ACC112 (cell line): ENCODE data around the gene DUSP16.
"Not testable (repeated sequence)": the region's sequence is repeated elsewhere in the genome, so short reads cannot be mapped to it uniquely, and the experiment has no call there.

Source experiments
- H2AFZ ChIP-seq: fragments of 200-600 bp; sonication (generic); one replicate; pipeline ENCODE4 v1.6.0; 2017; ENCODE audit warnings: antibody characterized with exemption, low read length; ENCODE audit not compliant: unreplicated experiment
- H3K27ac ChIP-seq: fragments of 200-600 bp; sonication (generic); 2 replicates; pipeline ENCODE4 v1.5.1; 2014; ENCODE audit warnings: low read depth, mild to moderate bottlenecking, antibody characterized with exemption, low read length, moderate library complexity
- H3K27me3 ChIP-seq: fragments of 200-600 bp; sonication (generic); 2 replicates; pipeline ENCODE4 v1.6.1; 2014; ENCODE audit warnings: mild to moderate bottlenecking, antibody characterized with exemption, low read length, moderate library complexity, mixed read lengths; ENCODE audit not compliant: insufficient read depth
- H3K36me3 ChIP-seq: fragments of 200-600 bp; sonication (generic); 2 replicates; pipeline ENCODE4 v1.6.1; 2016; ENCODE audit warnings: mild to moderate bottlenecking, antibody characterized with exemption, low read length, moderate library complexity, mixed read lengths; ENCODE audit not compliant: insufficient read depth
- H3K4me1 ChIP-seq: fragments of 200-600 bp; sonication (generic); one replicate; pipeline ENCODE4 v1.6.1; 2016; ENCODE audit warnings: low read length, mixed read lengths; ENCODE audit not compliant: insufficient read depth, unreplicated experiment, control insufficient read depth
- H3K4me3 ChIP-seq: fragments of 200-600 bp; sonication (generic); 2 replicates; pipeline ENCODE4 v1.5.1; 2014; ENCODE audit warnings: mild to moderate bottlenecking, low read depth, low read length
- H3K79me2 ChIP-seq: fragments of 200-600 bp; sonication (generic); one replicate; pipeline ENCODE4 v1.6.0; 2016; ENCODE audit warnings: low read length; ENCODE audit not compliant: control insufficient read depth, unreplicated experiment, insufficient read depth

Gene DUSP16

GRCh38 chr12:12599750-12600643 lies 37.3 kb upstream of the DUSP16 start:
- Histone ChIP-seq H3K27ac (no peak overlapping the region), H3K36me3 (no peaks in the 10 kb centered on the region), H3K4me1 (no peaks in the 10 kb centered on the region), H3K79me2 (no peaks in the 10 kb centered on the region), H3K4me3 (no peak overlapping the region), H3K27me3 (no peaks in the 10 kb centered on the region), H2AFZ (no peak overlapping the region)

DNA sequence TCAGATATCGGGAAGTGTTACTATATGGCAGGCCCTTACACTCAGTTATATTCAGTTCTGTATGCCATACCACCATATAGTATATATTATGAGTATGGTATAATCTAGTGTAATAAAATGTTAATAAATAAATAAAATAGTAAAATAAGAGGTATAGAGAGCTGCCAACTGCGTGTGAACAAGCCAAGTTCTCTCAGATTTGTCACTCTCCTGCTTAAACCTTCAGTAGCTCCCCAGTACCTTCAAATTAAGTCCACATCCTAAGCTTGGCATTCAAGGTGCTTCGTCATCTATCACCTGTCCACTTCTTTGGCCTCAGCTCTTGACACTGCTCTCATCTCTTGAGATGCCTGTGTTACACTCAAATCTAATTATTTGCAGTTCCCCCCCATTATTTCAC lies 36.2 kb upstream of the DUSP16 start:
- Histone ChIP-seq H3K4me3 (no peak overlapping the region), H2AFZ (no peak overlapping the region), H3K4me1 (no peaks in the 10 kb centered on the region), H3K27ac (no peak overlapping the region), H3K36me3 (no peaks in the 10 kb centered on the region), H3K79me2 (no peaks in the 10 kb centered on the region), H3K27me3 (no peaks in the 10 kb centered on the region)

DNA sequence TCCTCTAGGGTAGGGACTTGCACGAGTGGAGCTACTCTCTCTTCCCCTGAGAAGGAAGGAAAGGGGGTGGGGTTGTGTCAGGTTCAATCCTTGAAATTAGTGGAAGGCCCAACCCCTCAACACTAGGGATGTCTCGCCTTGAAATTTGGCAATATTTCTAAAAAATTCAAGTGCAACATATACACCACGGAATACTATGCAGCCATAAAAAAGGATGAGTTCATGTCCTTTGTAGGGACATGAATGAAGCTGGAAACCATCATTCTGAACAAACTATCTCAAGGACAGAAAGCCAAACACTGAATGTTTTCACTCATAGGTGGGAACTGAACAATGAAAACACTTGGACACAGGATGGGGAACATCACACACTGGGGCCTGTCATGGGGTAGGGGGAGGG lies 33.9 kb upstream of the DUSP16 start:
- not testable (repeated sequence) for H3K79me2 ChIP-seq, H3K27ac ChIP-seq, H3K4me3 ChIP-seq, H3K36me3 ChIP-seq, H3K27me3 ChIP-seq, H2AFZ ChIP-seq, H3K4me1 ChIP-seq

DNA sequence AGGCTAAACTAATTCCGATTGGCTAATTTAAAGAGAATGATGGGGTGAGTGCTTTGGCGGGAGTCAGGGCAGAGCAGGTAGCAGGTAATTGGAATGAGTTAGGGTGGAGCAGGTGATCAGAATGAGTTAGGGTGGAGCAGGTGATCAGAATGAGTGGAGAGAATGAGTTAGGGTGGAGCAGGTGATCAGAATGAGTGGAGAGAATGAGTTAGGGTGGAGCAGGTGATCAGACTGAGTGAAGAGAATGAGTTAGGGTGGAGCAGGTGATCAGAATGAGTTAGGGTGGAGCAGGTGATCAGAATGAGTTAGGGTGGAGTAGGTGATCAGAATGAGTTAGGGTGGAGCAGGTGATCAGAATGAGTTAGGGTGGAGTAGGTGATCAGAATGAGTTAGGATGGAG lies 33.3 kb upstream of the DUSP16 start:
- not testable (repeated sequence) for H3K4me3 ChIP-seq, H3K79me2 ChIP-seq, H2AFZ ChIP-seq, H3K27me3 ChIP-seq, H3K36me3 ChIP-seq, H3K4me1 ChIP-seq, H3K27ac ChIP-seq

GRCh38 chr12:12592930-12593329 lies 30.3 kb upstream of the DUSP16 start:
- Histone ChIP-seq H3K4me1 (peaks cover 7% of the 10 kb centered on the region), H3K27ac (no peak overlapping the region), H2AFZ (no peak overlapping the region), H3K36me3 (no peaks in the 10 kb centered on the region), H3K27me3 (peaks cover 10% of the 10 kb centered on the region; the same call in 1 of the 2 replicates), H3K79me2 (no peaks in the 10 kb centered on the region), H3K4me3 (no peak overlapping the region)

DNA sequence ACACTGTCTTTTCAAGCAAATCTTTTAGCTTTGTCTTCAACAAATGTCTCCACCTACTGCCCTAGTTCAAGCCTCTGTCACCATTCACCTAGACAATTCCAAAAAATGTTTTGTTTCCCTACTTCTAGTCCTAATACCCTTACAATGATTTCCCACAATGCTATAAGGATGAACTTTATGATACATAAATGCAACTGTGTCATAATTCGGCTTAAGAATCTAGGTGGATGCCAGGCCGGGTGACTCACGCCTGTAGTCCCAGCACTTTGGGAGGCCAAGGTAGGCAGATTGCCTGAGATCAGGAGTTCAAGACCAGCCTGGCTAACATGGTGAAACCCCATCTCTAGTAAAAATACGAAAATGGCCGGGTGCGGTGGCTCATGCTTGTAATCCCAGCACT lies 28.3 kb upstream of the DUSP16 start:
- Histone ChIP-seq H3K79me2 (no peaks in the 10 kb centered on the region), H3K4me1 (peaks cover 7% of the 10 kb centered on the region), H3K36me3 (no peaks in the 10 kb centered on the region), H2AFZ (no peak overlapping the region), H3K27ac (no peak overlapping the region), H3K27me3 (peaks cover 10% of the 10 kb centered on the region; the same call in 1 of the 2 replicates), H3K4me3 (no peak overlapping the region)

- not testable (repeated sequence) for H3K4me3 ChIP-seq, H3K36me3 ChIP-seq, H3K27ac ChIP-seq, H2AFZ ChIP-seq, H3K79me2 ChIP-seq
- peaks cover 17% of the 10 kb centered on the region for H3K4me1 ChIP-seq
- peaks cover 10% of the 10 kb centered on the region; the same call in 1 of the 2 replicates for H3K27me3 ChIP-seq
Observed at GRCh38 chr12:12588436-12588835, 25.8 kb upstream of the DUSP16 start.

DNA sequence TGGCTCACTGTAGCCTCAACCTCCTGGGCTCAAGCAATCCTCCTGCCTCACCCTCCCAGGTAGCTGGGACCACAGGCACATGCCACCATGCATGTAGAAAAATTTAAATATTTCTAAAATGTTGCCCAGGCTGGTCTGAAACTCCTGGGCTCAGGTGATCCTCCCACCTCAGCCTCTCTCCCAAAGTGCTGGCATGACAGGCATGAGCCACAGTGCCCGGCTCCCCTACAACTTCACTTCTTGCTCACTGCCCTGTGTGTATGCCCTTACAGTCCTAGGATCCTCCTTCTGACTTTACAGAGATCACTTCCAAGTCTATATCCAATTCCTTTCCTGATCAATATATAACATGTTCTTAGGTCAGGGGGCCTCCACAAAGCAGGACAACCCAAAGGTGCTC lies 25.2 kb upstream of the DUSP16 start:
- H3K79me2 ChIP-seq, result no peaks in the 10 kb centered on the region
- H3K27me3 ChIP-seq, result peaks cover 10% of the 10 kb centered on the region; the same call in 1 of the 2 replicates
- H3K4me1 ChIP-seq, result peaks cover 12% of the 10 kb centered on the region
- no peak overlapping the region for H2AFZ ChIP-seq
- H3K36me3 ChIP-seq, result no peaks in the 10 kb centered on the region
- no peak overlapping the region for H3K4me3 ChIP-seq
- no peak overlapping the region for H3K27ac ChIP-seq

DNA sequence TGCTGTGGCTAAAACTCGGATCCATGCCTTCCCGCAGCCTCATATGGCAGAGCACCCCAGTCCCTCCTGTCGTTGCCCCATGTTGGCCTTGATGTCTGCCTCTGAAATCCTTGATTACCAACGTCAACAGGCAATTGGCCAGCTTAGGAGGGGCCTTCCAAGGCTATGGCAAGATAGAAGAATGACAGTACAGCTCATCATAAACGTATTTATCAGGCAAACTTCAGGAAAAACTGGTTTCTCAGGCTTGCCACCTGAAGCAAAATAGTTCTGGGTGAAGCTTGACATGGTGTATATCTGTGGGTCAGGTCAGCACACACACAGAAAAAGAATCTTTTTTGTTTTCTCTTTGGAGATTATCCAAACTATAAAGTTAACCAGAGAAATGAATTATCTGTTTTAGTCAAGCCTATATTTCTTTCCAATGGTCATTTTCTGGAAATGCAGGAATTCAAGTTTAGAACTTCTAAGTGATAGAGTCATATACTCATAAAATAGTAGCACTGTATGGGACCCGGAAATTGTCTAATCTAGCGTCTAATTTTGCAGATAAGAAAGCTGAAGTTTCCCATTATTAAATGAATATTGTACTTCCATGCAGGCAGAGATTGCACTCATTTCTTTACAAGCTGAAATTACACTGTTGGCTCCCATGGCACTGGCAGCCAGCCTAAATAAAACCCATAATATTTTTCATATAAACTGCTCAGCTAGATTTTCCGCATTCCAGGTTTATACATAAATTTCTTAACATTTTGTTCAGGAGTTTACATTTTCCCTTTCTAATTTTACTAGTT lies 24.4 kb upstream of the DUSP16 start:
- H2AFZ ChIP-seq, result no peak overlapping the region
- H3K79me2 ChIP-seq, result no peaks in the 10 kb centered on the region
- H3K4me1 ChIP-seq, result peaks cover 10% of the 10 kb centered on the region
- no peak overlapping the region for H3K4me3 ChIP-seq
- H3K27ac ChIP-seq, result no peak overlapping the region
- peaks cover 10% of the 10 kb centered on the region; the same call in 1 of the 2 replicates for H3K27me3 ChIP-seq
- no peaks in the 10 kb centered on the region for H3K36me3 ChIP-seq

- Histone ChIP-seq H3K27me3 (peaks cover 10% of the 10 kb centered on the region; the same call in 1 of the 2 replicates), H3K4me1 (peaks cover 10% of the 10 kb centered on the region), H3K79me2 (no peaks in the 10 kb centered on the region), H2AFZ (no peak overlapping the region), H3K27ac (no peak overlapping the region), H3K36me3 (no peaks in the 10 kb centered on the region), H3K4me3 (no peak overlapping the region)
Observed at GRCh38 chr12:12585115-12585863, 22.6 kb upstream of the DUSP16 start.
